Natural killer cell (primary cell): ENCODE data around the gene AHR. TPM values are rescaled to one million over a fixed set of nuclear protein-coding genes. Genes with fewer than 3 reads are reported as not detected.

Experiments used
- ATAC-seq, 3 donors: fragments of 150-1000 bp in 2 of 3; fragments of 200-7000 bp in 1 of 3; cut with Tn5 transposase; 1 replicate in 1 of 3; 2 replicates in 2 of 3; pipeline ENCODE4 v1.10.0; 2021; ENCODE audit warnings: mild to moderate bottlenecking in 2 of 3, moderate library complexity in 2 of 3
- DNase-seq, 2 donors: peaks; one replicate each; pipeline versions ENCODE4 v3.0.0 to v3.0.0-alpha.2; 2013 to 2021; ENCODE audit warnings: mixed read lengths in 1 of 2
- H3K27ac ChIP-seq: one replicate; pipeline ENCODE4 v1.5.1; 2013; ENCODE audit warnings: mild to moderate bottlenecking, low read length
- H3K27me3 ChIP-seq: one replicate; pipeline ENCODE4 v1.6.1; 2013; ENCODE audit warnings: low read length; ENCODE audit not compliant: control insufficient read depth, insufficient read depth
- H3K36me3 ChIP-seq: one replicate; pipeline ENCODE4 v1.6.1; 2013; ENCODE audit warnings: low read length; ENCODE audit not compliant: control insufficient read depth, insufficient read depth
- H3K4me1 ChIP-seq: one replicate; pipeline ENCODE4 v1.6.1; 2013; ENCODE audit warnings: low read length; ENCODE audit not compliant: control insufficient read depth, insufficient read depth
- H3K4me3 ChIP-seq: one replicate; pipeline ENCODE4 v1.5.1; 2013; ENCODE audit warnings: low read length
- H3K9me3 ChIP-seq: one replicate; pipeline ENCODE4 v1.6.1; 2013; ENCODE audit warnings: low read length; ENCODE audit not compliant: control insufficient read depth, insufficient read depth
- H3K27ac Mint-ChIP-seq, 2 donors: one replicate each; pipeline ENCODE4 v1.8.0; 2022; ENCODE audit warnings: mild to moderate bottlenecking in 2 of 2, mixed read lengths in 2 of 2, moderate library complexity in 1 of 2
- H3K27me3 Mint-ChIP-seq, 2 donors: one replicate each; pipeline ENCODE4 v1.8.0; 2022; ENCODE audit warnings: low read depth in 2 of 2, mixed read lengths in 2 of 2
- H3K36me3 Mint-ChIP-seq: one replicate; pipeline ENCODE4 v1.8.0; 2022; ENCODE audit warnings: mixed read lengths
- H3K4me1 Mint-ChIP-seq, 2 donors: one replicate each; pipeline ENCODE4 v1.8.0; 2022; ENCODE audit warnings: mixed read lengths in 2 of 2
- H3K4me3 Mint-ChIP-seq: one replicate; pipeline ENCODE4 v1.8.0; 2022; ENCODE audit warnings: mild to moderate bottlenecking, moderate library complexity, mixed read lengths
- H3K9me3 Mint-ChIP-seq, 2 donors: one replicate each; pipeline ENCODE4 v1.8.0; 2022; ENCODE audit warnings: mixed read lengths in 2 of 2
- WGBS: methylation state at CpG from one replicate; pipeline ENCODE4 v1.1.7; 2013; ENCODE audit warnings: missing lambda C conversion rate; ENCODE audit not compliant: insufficient coverage; 5-methylcytosine and 5-hydroxymethylcytosine counted together
- intact Hi-C: fragments of 100-400 bp; cut with micrococcal nuclease; formaldehyde crosslinking; loops from one replicate; pipeline ENCODE4 v1.14.2; 2022
- total RNA-seq, 4 donors: library from RNA; stranded (reverse); fragments of 120-200 nt in 1 of 4; gene quantifications; one replicate each; pipeline versions ENCODE4 v1.2.3 to v1.2.4, GENCODE V29; 2013 to 2022
- TF ChIP-seq, protein P1 (sequence below): fragments of 200-600 bp; IDR thresholded peaks from one replicate; pipeline ENCODE4 v1.8.0; 2022; ENCODE audit warnings: antibody characterized with exemption

AHR gene
- total RNA-seq, 3 donors from 2014 or later (not counting 1 experiment from before 2014, with no cell fraction given) = 20.7 to 54.7 (median 44.9) TPM

DNA sequence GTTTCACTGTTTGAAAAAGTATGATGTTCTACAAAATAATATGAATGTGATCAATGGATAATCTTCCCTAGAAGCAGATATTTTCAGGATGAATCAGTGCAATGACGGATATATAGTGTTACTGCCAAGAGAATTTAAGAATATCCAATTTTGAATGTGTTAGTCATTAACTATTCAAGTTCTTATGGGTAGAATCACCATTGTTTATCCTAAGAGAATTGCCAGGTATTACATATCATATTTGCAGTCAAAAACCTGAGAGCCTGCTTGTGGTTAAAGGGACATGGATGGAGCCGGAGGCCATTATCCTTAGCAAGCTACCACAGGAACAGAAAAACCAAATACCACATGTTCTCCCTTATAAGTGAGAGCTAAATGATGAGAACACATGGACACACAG, 26.9 kb downstream of the AHR start:
- Histone ChIP-seq H3K27me3 (no peaks in the 10 kb centered on the region), H3K9me3 (no peaks in the 10 kb centered on the region), H3K4me1 (no peaks in the 10 kb centered on the region), H3K36me3 (peaks cover 13% of the 10 kb centered on the region), H3K4me3 (no peak overlapping the region), H3K27ac (no peak overlapping the region)
- H3K4me3 Mint-ChIP-seq = no peak overlapping the region
- no CpG with 5 or more reads among the region's 2 CpGs for WGBS
- DNase-seq = no peak
- no peaks in the 10 kb centered on the region for H3K27me3 Mint-ChIP-seq
- no peak overlapping the region for H3K27ac Mint-ChIP-seq
- no peaks in the 10 kb centered on the region for H3K36me3 Mint-ChIP-seq
- H3K4me1 Mint-ChIP-seq = no peaks in the 10 kb centered on the region
- no peak for ATAC-seq
- no peaks in the 10 kb centered on the region for H3K9me3 Mint-ChIP-seq
- TF ChIP-seq, protein P1, sequence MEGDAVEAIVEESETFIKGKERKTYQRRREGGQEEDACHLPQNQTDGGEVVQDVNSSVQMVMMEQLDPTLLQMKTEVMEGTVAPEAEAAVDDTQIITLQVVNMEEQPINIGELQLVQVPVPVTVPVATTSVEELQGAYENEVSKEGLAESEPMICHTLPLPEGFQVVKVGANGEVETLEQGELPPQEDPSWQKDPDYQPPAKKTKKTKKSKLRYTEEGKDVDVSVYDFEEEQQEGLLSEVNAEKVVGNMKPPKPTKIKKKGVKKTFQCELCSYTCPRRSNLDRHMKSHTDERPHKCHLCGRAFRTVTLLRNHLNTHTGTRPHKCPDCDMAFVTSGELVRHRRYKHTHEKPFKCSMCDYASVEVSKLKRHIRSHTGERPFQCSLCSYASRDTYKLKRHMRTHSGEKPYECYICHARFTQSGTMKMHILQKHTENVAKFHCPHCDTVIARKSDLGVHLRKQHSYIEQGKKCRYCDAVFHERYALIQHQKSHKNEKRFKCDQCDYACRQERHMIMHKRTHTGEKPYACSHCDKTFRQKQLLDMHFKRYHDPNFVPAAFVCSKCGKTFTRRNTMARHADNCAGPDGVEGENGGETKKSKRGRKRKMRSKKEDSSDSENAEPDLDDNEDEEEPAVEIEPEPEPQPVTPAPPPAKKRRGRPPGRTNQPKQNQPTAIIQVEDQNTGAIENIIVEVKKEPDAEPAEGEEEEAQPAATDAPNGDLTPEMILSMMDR = no peak
- intact Hi-C loops = no loop called here

DNA sequence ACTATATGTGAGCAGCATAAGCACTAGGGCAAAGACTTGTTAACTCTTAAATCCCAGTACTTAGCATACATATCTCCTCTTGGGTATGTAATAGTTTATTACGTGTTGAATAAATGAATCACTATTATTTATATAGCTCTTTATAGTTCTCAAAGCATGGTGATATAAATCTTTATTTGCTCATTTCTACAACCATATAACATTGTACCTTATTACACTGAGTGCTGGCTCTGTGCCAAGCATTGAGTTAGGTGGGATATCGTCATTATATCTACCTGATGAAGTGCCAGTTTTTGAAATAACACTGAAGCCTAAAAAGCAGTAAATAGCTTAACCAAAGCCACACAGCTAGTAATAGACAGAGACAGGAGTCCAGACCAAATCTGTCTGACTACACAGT, 27.9 kb downstream of the AHR start:
- no peak overlapping the region for H3K4me3 ChIP-seq
- H3K9me3 Mint-ChIP-seq = no peaks in the 10 kb centered on the region

DNA sequence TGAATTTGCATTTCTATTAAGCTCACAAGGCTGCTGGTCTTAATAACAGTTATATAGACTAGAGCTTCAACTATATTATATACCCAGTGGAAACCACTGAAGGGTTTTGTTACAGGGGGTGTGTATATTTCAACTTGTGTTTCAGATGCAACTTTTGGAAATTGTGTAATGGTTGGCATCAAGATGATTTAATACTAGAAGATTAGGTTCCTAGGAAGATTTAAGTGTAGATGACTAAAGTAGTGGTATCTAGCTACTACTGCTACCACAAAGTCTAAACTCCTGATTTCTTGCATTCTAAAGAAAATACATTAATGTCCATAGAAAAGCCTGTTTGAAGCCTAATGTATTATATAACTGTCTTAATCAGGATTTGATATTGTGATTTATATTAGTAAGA, 30.2 kb downstream of the AHR start:
- no peak for ATAC-seq
- no peaks in the 10 kb centered on the region for H3K4me1 ChIP-seq
- H3K4me3 Mint-ChIP-seq = no peak overlapping the region
- H3K27me3 ChIP-seq = no peaks in the 10 kb centered on the region
- H3K27me3 Mint-ChIP-seq = no peaks in the 10 kb centered on the region
- peaks cover 17% of the 10 kb centered on the region for H3K36me3 ChIP-seq
- intact Hi-C loops = no loop called here
- DNase-seq = no peak
- no peaks in the 10 kb centered on the region for H3K36me3 Mint-ChIP-seq
- no peak overlapping the region for H3K4me3 ChIP-seq
- no peaks in the 10 kb centered on the region for H3K9me3 ChIP-seq
- no peak overlapping the region for H3K27ac ChIP-seq
- no peak overlapping the region for H3K27ac Mint-ChIP-seq
- TF ChIP-seq, protein P1 = no peak
- H3K4me1 Mint-ChIP-seq = no peaks in the 10 kb centered on the region
- H3K9me3 Mint-ChIP-seq = no peaks in the 10 kb centered on the region

More for the DNA sequence above, 27.9 kb downstream of the AHR start:
- Mint-ChIP-seq H3K27ac (no peak overlapping the region), H3K36me3 (no peaks in the 10 kb centered on the region), H3K4me1 (no peaks in the 10 kb centered on the region), H3K4me3 (no peak overlapping the region), H3K27me3 (no peaks in the 10 kb centered on the region)
- no peak overlapping the region for H3K27ac ChIP-seq
- intact Hi-C loops = no loop called here
- TF ChIP-seq, protein P1 = no peak
- no peaks in the 10 kb centered on the region for H3K9me3 ChIP-seq
- ATAC-seq (no peak), DNase-seq (no peak)
- H3K27me3 ChIP-seq = no peaks in the 10 kb centered on the region
- H3K4me1 ChIP-seq = no peaks in the 10 kb centered on the region
- H3K36me3 ChIP-seq = peaks cover 16% of the 10 kb centered on the region
- WGBS = 100% methylated on average over 1 of the region's 2 CpGs

DNA sequence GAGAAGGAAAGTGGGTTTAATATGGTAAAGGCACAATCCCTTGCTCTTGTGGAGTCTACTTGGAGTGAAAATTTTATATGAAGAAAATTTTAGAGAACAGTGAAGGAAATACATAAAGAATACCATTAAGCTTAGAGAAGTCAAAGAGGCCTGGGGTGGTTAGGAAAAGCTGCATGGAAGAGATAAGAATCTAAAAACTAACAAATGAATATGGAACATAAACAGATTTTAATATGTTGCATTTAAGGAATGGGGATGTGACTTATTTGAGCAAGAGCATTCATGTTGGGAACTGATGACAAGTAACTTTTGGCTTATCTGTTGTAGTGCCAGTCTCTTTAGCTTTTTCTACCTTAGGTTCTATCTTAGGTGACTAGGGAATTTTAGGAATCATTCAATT, 31.0 kb downstream of the AHR start:
- H3K36me3 ChIP-seq = peaks cover 16% of the 10 kb centered on the region
- no peak overlapping the region for H3K27ac ChIP-seq
- H3K27me3 Mint-ChIP-seq = no peaks in the 10 kb centered on the region
- DNase-seq (no peak), ATAC-seq (no peak)
- no peak overlapping the region for H3K4me3 Mint-ChIP-seq
- no peaks in the 10 kb centered on the region for H3K36me3 Mint-ChIP-seq
- H3K9me3 ChIP-seq = no peaks in the 10 kb centered on the region
- H3K9me3 Mint-ChIP-seq = no peaks in the 10 kb centered on the region
- H3K4me1 Mint-ChIP-seq = no peaks in the 10 kb centered on the region
- no peak overlapping the region for H3K27ac Mint-ChIP-seq
- H3K4me1 ChIP-seq = no peaks in the 10 kb centered on the region
- no peak overlapping the region for H3K4me3 ChIP-seq
- TF ChIP-seq, protein P1 = no peak
- intact Hi-C loops = no loop called here
- no peaks in the 10 kb centered on the region for H3K27me3 ChIP-seq
